Adrenal gland (tissue), 5 donors: ENCODE results near the gene CCDC170.

Experiments used
- POLR2A ChIP-seq, 2 donors: fragments of 450-650 bp; IDR thresholded peaks; one replicate each; pipeline ENCODE4 v1.6.1; 2017; ENCODE audit warnings: antibody characterized with exemption in 2 of 2, mild to moderate bottlenecking in 2 of 2, moderate library complexity in 1 of 2
- TF ChIP-seq, protein P1 (sequence below), 6 experiments: fragments of 450-650 bp in 4 of 6; fragments of 200-600 bp in 2 of 6; sonication (generic) in 1 of 6; IDR thresholded peaks; 1 replicate in 5 of 6; 2 replicates in 1 of 6; pipeline versions ENCODE4 v1.5.1 to v1.8.0; 2016 to 2021; ENCODE audit warnings: antibody characterized with exemption in 6 of 6, mild to moderate bottlenecking in 2 of 6, moderate library complexity in 1 of 6
- donor health status: DM: no; HTN: no; CAD: no.

DNA sequence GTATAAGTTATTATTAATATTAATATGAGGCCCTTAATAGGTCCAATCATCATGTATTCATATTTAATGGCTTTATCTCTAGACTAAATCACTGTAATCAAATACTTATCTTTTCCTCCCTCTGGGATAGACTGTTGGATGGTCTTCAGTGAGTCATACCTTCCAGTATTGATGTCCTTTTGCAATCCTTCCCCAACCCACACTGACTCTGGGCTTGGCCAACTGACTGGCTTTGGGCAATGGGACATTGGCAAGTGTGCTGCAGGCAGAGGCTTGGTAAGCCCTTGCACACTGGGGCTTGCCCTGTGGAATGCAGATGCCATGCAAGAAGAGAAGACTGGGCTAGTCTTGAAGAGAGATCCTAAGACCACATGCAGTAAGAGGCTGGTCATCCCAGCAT, 136.6 kb downstream of the CCDC170 start:
- TF ChIP-seq, protein P1, sequence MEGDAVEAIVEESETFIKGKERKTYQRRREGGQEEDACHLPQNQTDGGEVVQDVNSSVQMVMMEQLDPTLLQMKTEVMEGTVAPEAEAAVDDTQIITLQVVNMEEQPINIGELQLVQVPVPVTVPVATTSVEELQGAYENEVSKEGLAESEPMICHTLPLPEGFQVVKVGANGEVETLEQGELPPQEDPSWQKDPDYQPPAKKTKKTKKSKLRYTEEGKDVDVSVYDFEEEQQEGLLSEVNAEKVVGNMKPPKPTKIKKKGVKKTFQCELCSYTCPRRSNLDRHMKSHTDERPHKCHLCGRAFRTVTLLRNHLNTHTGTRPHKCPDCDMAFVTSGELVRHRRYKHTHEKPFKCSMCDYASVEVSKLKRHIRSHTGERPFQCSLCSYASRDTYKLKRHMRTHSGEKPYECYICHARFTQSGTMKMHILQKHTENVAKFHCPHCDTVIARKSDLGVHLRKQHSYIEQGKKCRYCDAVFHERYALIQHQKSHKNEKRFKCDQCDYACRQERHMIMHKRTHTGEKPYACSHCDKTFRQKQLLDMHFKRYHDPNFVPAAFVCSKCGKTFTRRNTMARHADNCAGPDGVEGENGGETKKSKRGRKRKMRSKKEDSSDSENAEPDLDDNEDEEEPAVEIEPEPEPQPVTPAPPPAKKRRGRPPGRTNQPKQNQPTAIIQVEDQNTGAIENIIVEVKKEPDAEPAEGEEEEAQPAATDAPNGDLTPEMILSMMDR (IDR thresholded peaks at IDR 0.05) = no peak
- no peak for TF ChIP-seq POLR2A (IDR thresholded peaks at IDR 0.05)
